GM19035 (cell line): ENCODE results near the gene CRMP1.

Experiments used
- ATAC-seq: cut with Tn5 transposase; IDR thresholded peaks from one replicate; pipeline ENCODE4 v1.9.1; 2021; ENCODE audit not compliant: unreplicated experiment

Gene CRMP1

DNA sequence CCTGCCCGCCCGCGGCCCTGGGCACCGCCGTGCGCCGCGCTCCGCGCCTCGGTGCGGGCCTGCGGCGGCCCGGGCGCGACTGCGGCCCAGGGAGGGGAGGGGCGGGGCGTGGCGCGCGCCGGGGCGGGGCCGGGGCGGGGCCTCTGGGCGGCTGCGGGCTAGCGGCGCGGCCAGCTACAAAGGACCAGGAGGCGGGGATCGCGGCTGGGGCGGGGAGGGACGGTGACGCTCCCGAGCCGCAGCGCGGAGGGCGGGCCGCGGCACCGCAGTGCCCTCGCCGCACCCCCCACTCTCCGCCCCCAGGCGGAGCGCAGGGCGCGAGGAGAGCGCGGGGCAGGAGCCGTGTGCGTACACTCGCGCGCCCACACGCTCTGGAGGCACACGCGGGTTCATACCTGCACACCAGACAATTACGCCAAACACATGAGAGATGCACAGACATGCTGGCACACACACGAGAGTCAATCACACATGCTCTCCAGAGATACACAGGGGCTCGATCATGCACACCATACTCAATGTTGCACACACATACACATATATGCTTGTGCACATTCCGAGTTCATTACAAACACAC is at the start of gene CRMP1:
Gene CRMP1, minus strand, starts transcription at position 83 of the 577 bp plus-strand sequence. CDS start 117 bp downstream, outside the sequence.
- ATAC-seq, result no peak

DNA sequence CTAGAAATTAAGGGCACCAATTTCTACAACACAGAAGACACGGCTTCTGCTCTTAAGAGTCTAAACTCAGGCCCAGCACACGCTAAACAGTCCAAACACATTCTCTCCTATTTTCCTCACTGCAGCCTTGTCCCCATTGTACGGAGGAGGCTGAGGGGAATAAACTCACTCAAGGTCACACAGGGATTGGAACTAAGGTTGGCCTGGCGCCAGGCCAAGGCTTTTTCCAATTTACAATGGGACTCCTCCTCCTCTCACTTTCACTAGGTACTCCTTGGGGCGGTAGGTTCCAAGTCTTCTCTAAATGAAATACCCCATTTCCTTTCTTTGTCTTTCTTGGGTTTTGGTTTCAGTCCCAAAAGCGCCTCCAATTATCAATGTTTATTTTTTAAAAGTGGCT is 48.7 kb upstream of the CRMP1 start:
- ATAC-seq, result no peak

DNA sequence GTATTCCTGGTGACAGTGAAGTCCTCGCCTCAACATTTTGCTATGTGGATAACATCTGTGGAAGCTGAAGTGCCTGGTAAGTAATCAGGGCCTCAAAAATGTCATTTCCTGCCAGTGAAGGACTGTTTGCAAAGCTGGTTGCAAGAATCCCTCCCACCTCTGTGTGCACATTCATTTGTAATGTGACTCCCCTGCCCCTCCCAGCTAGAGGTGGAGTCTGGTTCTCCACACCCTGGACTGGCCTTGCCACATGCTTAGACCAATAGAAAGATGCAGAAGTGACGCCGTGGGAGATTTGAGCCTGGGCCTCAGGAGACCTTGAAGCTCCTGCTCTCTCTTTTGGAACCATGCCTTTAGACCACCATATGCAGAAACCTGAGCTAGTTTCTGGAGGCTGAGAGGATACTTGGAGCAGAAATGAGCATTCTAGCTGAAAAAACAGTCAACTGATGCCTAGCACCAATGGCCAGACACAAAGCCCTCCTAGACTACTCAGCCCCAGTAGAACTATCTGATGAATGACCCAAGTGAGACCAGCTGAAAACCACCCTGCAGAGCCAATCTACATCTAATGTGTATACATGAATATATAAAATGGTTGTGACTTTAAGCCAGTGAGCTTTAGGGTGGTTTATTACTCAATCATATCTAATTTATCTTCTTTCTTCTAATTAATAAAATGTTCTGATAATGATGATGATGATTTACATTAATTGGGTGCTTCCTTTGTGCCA is 47.8 kb upstream of the CRMP1 start:
- ATAC-seq, result no peak

DNA sequence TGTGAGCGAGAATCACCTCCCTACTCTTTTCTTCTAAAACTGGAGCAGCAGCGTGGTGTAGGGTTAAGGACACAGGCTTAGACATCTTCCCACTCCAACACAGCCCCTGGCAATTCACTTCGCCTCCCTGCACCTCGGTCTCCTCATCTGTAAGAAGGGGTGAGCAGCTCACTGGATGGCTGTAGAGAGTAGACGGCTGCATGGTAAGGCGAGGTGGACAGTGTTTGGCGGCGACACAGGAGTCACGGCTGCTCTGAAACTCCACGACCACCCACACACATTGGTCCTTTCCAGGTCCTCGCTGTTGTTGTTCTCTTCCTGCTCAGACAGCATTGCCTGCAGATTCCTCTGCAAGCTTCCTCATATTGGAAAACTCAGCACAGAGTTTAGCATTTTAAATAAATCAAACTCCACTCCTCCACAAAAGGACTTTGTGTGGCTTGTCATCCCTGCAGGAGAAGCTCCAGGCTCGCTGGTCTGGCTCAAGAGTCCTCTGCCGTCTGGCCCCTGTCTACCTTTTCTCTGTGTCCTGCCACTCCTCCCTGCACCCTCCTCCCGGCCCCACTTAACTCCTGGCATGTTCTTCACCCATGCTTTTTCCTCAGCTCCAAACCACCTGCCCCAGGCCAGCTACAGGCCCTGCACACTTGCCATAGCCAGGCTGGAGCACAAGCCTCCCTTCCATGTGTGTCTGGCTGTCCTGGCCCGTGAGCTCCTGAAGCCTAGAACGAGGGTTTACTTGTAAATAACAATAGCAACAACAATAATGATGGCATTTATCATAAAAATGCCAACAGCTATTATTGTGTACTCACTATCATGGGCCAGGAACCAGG is 41.3 kb upstream of the CRMP1 start:
- ATAC-seq, result no peak

DNA sequence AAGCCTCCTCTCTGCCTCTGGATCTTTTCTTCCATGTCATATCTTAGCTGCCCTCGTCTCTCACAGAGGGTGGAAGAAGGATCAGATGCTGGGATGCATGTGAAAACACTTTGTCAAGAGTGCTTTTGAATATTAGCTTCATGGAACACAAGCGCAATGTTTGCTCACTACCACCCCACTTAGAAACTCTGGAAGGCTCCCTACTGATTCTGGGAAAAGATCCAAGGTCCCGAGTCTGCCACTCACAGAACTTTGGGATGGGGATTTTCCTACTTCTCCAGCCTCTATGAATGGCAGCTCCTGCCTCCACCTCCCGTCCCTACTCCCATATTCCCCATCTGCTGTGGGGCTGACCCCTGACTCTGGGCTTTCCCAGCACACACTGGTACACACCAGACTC is 40.2 kb upstream of the CRMP1 start:
- ATAC-seq, result no peak

DNA sequence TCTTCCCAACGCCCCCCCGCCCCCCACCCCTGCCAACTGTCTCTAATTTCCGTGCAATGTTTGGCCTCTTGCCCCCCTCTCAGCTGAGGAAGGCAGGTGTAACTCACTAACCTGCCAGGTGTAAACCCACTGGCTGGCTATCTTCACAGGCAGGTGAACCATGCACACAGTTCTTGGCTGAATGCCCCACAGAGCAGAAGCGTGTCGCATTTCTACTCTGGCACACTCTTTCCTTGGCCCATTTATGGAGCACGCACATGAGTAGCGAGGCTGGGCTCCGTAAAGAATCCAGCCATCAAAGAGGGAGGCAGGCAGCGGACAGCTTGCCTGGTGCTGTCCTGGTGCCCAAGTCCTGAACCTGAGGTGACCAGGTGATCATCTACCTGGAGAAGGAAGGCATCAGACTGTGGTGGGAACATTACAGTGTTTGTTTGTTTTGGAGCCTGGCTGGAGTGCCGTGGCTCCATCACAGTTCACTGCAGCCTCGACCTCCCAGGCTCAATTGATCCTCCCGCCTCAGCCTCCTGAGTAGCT is 39.2 kb upstream of the CRMP1 start:
- ATAC-seq, result no peak

DNA sequence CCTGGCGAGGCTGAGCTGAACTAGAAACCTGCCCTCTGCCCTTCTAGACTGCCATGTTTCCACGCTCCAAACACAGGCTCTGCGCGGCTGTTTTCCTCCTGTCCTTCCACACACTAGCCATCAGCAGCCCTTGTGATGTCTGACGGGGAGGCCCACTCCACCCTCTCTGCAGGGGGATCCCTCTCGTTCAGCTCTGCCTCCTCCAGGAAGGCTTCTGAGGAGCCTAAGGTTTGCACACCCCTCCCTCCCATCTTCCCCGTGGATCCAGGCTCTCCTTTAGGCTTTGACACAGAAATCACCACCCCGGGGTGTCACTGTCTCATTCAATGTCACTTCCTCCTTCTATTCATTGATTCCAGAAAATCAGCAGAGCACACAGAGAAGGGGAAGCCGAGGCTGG is 38.6 kb upstream of the CRMP1 start:
- ATAC-seq, result no peak

DNA sequence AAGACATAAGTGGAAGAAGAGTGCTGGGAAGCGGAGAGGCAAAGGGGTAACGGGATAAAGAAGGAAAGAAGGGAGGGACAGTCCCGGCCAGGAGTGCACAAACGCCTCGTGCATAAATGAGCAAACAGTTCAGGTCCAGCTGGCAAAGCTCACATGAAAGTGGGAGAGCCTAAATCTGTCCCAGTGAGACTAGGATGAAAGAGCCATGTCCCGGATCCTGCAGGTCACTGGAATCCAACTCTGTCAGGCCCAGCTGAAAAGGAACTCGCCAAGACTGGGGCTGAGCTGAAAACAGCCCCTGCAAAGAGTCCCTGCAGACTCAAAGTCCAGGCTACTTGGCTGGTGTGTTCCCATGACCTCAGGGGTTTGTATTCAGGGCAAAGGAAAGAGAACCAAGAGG is 38.0 kb upstream of the CRMP1 start:
- ATAC-seq, result no peak

DNA sequence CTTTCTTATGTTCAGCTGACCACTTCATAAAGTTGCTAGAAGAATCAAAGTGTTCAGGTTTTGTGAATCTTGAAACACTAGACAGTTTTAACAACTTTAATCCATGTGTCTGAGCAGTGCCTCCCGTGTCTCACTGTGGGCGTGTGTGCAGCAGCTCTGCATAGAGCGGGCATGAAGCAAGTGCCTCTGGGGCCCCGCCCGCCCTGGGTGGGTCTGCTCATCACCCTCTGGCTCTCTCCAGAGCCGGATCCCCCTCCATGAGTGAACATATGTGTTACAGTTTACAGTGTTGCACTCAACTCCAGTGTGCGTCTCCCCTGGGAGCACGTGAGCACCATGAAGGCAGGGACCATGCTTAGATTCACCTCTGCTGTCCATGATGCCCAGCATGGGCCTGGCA is 37.6 kb upstream of the CRMP1 start:
- ATAC-seq, result no peak

DNA sequence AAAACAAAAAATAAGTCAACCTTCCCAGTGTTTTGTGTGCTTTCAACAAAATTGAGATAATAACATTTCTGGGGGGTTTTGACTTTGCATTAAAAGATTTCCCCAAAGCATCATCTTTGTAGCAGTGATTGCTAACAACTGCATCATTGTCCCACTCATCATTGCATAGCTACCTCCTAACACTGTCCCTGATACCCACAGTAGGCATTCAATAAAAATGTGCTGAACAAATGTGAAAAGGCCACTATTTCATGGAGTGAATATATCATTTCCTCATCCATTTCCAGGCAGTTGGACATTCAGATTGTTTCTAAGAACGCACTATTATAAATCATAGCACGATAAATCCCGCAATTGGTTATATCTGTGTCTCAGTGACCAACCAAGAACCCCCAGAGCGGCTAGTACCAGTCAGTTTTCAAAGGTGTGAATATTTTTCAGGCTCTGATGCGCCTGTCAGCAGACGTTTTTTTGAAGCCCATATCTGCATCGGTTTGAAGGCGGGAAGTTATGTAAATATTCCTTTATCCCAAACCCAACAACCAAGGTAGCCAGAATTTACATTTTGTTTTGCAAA is 36.0 kb upstream of the CRMP1 start:
- no peak for ATAC-seq

DNA sequence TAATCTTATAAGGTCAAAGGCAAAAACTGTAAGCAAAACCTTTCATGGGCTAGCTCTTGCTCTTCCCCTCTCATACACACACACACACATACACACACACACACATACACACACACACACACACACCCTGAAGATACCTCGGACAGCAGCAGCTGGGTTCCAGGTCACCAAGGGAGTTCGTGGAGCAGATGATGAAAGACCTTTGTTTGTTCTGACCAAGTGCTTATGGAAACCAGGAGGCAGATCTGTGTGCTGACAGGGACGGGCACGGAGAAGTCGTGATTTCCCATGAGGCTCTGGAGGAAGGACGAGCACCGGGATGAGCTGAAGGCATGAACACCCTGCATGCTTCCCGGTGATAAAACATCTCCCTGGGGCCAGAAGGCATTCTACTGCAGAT is 35.4 kb upstream of the CRMP1 start:
- ATAC-seq, result no peak

DNA sequence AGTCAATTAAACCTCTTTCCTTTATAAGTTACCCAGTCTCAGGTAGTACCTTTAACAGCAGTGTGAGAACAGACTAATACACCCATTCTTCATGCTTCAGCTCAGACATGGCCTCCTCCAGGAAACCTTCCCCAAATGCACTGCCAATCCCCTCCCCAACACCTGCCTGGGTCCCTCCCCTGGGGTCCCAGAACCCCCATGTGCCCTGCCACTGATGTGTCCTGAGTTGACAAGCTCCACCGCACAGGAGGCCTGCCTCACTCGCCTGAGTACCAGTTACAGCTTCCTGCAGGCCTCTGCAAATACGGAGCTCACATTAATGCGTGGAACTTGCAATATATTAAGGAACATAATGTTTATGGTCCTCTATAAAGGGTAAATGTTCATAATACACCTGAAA is 34.9 kb upstream of the CRMP1 start:
- no peak for ATAC-seq

DNA sequence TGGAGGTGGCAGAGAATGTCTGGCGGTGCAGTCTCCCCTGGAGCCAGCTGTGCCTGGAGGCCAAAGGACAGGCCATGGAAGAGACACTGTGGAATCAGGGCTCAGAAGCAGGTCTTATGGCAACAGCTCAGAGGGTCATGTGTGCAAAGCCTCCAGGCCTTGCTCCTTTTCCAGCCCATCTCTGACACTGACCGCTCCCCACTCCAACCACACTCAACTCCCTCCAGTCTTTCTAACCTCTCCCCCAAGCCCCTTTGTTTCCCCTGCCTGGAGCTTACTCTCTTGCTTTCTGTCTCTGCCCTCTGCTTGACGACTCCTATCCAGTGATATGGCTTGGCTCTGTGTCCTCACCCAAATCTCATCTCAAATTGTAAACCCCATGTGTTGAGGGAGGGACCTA is 34.2 kb upstream of the CRMP1 start:
- no peak for ATAC-seq

DNA sequence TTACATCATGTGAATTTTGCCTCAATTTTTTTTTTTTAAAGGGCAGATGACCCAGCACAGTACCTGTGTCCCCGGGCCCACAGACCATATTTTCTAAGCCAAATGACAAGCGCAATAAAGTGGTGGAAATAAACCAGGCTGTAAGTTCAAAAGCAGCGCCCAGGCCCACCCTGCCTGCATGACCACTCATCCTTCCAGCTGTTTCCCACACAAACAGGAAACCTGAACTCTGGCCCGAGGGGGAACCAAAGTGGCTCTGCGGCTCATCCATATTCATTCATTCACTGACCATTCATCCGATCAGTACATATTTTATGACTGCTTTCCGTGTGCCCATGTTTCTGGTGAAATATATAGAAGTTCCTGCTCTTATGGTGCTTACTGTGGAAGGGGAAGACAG is 33.7 kb upstream of the CRMP1 start:
- ATAC-seq, result no peak

DNA sequence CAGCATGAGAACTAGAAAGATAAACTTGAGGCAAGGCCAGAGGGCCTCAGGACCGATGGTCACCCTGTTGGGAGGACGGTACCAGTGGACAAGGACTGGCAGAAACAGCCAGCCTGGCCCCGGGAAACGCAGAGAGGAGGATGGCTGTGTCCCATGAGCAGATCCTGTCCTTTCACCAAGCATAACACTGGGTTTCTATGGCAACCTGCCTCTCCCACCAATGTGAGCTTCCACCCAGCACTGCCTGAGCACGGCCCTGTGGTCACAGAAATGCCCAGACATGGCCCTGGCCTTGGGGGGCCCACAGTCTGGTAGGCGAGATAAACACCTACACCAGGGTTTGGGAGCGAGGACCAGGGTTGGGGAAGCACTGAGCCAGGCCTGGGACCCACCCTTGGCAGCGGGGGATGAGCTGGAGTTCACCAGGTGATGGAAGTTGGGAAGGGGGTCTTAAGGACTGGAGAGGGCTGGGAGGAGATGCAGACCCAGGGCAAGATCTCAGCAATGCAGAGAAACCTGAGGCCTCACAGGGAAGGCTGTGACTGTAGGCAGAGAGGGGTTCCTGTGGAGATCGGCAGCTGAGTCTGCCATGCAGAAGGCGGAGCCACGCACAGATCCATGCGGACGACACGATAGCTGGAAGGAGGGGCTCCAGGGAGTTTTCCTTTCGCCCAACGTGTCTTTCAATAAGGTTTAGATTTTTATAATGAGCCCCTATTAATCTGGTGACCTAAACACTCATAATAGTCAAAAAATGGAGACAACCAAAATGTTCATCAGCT is 32.7 kb upstream of the CRMP1 start:
- ATAC-seq, result no peak

DNA sequence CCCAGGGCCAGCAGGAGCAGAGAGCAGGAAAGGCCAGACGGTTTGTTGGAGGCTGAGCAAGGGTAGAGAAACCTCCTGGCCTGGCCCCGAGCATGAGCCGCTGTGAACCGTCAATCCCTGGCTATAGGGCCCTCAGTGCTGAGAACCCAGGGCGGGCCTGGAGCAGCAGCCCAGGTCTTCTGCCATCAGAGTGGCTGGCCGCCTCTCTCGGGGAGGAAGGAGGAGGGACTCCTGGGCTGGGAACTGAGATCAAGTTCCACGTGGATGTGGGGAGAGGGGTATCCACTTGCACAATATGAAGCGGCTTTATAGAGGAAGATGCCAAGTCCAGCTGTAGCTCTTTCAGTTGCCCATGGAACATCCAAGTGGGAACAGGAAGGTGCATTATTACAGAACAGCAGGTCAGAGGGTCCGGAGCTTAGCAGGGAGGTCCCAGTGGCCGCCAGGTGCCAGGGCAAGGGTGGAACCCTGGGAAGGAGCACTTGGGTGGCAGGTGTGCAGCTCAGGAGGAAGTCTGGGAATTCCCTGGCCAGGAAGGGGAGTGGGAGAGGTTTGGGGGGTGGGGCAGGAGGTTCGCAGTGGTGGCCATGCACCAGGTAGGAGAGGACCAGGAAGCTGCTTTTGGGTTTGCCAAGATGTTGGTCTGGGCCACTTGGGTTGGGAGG is 31.7 kb upstream of the CRMP1 start:
- no peak for ATAC-seq

DNA sequence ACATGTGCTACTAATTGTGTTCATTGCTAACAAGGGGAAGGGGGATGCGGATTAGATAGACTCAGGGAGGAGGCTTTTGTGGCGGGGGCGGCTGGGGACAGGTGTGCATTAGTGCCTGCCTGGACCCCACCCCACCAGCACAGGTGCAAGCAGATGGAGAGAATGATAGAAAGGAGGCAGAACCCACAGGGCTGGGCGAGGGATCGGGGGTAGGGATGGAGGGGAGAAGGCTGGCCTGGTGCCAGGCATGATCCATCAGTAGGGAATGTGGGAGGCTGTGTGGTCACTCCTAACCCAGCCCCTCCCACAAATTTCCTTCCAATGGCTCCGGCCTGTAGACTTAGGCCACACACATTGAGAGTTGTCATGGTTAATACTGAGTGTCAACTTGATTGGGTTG is 30.5 kb upstream of the CRMP1 start:
- no peak for ATAC-seq

DNA sequence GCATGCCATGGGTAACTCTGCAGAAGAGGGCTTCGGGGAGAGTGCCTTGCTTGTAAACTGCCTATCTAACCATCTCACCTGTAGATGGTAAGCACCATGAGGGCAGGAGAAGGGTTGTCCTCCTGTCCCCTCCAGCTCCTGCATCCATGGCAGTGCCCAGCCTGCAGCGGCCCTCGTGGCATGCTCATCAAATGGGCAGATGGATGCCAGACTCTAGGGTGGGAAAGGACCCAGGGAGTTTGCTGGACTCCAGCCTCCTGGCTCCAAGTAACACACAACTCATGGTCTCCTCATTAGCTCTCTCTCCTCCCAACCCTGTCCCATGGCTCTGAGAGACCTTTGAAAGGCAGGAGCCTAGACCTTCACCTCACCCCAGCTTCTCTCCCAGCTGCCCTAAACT is 29.7 kb upstream of the CRMP1 start:
- no peak for ATAC-seq

DNA sequence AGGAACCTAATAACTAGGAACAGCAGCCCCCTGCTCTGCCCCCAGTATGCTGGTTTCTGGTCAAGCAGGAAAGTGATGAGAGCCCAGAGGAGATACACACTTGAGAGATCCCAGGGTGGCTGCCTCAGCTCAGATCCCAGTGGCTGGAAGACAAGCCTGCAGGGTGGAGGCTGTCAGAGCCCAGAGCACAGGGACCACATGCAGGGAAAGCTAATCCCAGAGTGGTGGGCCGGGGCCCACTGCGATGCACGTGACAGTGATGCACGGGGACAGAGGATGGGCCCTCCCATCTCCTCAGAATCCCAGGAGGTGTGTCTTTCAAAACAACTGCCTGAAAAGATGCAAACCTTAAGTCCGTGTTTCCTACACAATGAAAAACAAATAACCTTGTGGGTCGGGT is 29.1 kb upstream of the CRMP1 start:
- no peak for ATAC-seq
